Lower lobe of right lung (tissue), 2 donors: ENCODE measurements around the gene DMD. TPM values are rescaled to one million over a fixed set of nuclear protein-coding genes. Genes with fewer than 3 reads are reported as not detected.

Source experiments
- ATAC-seq, 2 donors: fragments of 200-7000 bp; cut with Tn5 transposase; one replicate each; pipeline ENCODE4 v1.9.1; 2020 to 2022; ENCODE audit warnings: mild to moderate bottlenecking in 2 of 2, moderate library complexity in 2 of 2
- DNase-seq: peaks from one replicate; pipeline ENCODE4 v3.0.0-alpha.2; 2020
- H3K27ac ChIP-seq: fragments of 200-600 bp; one replicate; pipeline ENCODE4 v1.8.0; 2022
- H3K27me3 ChIP-seq: fragments of 200-600 bp; one replicate; pipeline ENCODE4 v1.8.0; 2022; ENCODE audit warnings: low read depth
- H3K36me3 ChIP-seq: fragments of 200-600 bp; one replicate; pipeline ENCODE4 v1.8.0; 2022; ENCODE audit warnings: mild to moderate bottlenecking
- H3K4me1 ChIP-seq: fragments of 200-600 bp; one replicate; pipeline ENCODE4 v1.8.0; 2022
- H3K4me3 ChIP-seq: fragments of 200-600 bp; one replicate; pipeline ENCODE4 v1.8.0; 2022; ENCODE audit warnings: mild to moderate bottlenecking
- H3K9me3 ChIP-seq: fragments of 200-600 bp; one replicate; pipeline ENCODE4 v1.8.0; 2022
- CTCF ChIP-seq: fragments of 200-600 bp; IDR thresholded peaks from one replicate; pipeline ENCODE4 v1.8.0; 2022; ENCODE audit warnings: antibody characterized with exemption, mild to moderate bottlenecking
- intact Hi-C: fragments of 100-400 bp; cut with DNase I; formaldehyde crosslinking; loops from one replicate; pipeline ENCODE4 v1.11.0; 2022
- total RNA-seq: library from RNA; stranded (reverse); fragmentation: NEBNext Ultra II Directional; extraction: Animal tissue kit (Norgen Biotek cat#: 25700); gene quantifications from one replicate; pipeline ENCODE4 v1.2.1, GENCODE V29; 2021
- donor health status: DM: no; HTN: yes; CAD: no; lungs with severe emphysema.

DMD gene
- total RNA-seq, 1 donor from 2014 or later: 29.4 TPM

DNA sequence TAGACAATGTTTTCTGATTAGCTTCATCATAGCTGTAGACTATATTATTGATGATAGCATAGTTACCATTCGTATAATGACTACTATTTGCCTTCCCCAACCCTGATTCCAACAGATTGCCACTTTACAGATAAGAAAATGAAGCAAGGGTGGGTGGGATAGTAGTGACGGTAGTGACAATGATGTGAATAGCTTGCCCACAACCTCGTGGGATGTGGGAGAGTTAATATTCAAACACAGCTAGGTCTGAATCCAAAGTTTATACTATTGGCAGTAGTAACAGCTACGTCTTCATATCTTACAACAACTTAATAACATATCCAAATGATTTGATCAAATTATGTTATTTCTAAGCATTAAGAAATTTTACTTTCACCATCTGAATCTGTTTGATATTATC is 1372.7 kb downstream of the DMD start:
- Histone ChIP-seq H3K27me3 (no peaks in the 10 kb centered on the region), H3K27ac (no peak overlapping the region), H3K4me1 (no peaks in the 10 kb centered on the region), H3K4me3 (no peak overlapping the region), H3K36me3 (no peaks in the 10 kb centered on the region), H3K9me3 (no peaks in the 10 kb centered on the region)
- no peak for TF ChIP-seq CTCF
- intact Hi-C loops: no loop called here
- no peak for DNase-seq
- ATAC-seq: no peak

DNA sequence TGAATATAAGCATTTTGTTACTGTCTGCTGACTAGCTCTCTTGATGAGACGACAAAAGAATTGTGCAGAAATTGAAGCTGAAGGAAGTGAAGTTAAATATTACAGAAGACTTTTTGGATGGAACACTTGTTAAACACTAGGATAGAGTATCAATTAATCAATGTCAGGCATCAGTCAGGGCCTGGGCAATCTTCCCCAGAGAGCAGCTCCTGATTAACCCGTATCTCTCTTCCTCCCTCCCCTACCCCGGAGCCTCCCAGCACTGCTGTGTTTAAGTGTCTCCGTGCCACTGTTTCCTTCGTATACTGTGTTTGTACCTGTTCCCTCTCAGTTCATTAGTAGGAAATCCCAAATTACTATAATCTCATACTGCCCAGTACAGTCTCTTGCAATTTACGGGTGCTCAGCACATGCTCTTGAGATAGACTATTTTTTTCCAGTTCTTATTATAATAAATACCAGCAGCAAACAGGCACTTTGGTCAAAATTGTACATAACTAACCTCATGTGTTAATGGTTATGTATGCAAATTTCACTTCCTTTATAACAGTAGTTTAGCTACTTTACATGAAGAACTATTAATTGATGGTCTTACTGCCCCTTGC is 1373.8 kb downstream of the DMD start:
- Histone ChIP-seq H3K36me3 (no peaks in the 10 kb centered on the region), H3K4me1 (no peaks in the 10 kb centered on the region), H3K4me3 (no peak overlapping the region), H3K27me3 (no peaks in the 10 kb centered on the region), H3K27ac (no peak overlapping the region), H3K9me3 (no peaks in the 10 kb centered on the region)
- ATAC-seq (no peak), DNase-seq (no peak)
- intact Hi-C loops: no loop called here
- TF ChIP-seq CTCF: no peak

DNA sequence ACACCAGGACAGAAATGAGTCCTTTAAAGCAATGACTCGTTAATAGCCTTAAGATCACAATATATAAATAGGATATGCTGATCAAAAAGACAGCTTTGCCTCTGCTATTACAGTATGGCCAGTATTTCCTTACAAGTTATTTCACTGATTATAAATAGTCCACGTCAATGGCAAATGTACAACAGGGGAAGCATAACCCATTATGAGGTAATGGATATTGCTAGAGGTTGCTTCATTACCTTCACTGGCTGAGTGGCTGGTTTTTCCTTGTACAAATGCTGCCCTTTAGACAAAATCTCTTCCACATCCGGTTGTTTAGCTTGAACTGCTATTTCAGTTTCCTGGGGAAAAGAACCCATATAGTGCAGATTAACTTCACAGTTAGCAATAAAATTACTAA is 1374.9 kb downstream of the DMD start:
- Histone ChIP-seq H3K9me3 (no peaks in the 10 kb centered on the region), H3K36me3 (no peaks in the 10 kb centered on the region), H3K27me3 (no peaks in the 10 kb centered on the region), H3K4me3 (no peak overlapping the region), H3K27ac (no peak overlapping the region), H3K4me1 (no peaks in the 10 kb centered on the region)
- no peak for DNase-seq
- no peak for ATAC-seq
- TF ChIP-seq CTCF: no peak
- intact Hi-C loops: no loop called here

- Histone ChIP-seq H3K36me3 (no peaks in the 10 kb centered on the region), H3K4me3 (no peak overlapping the region), H3K9me3 (no peaks in the 10 kb centered on the region), H3K4me1 (no peaks in the 10 kb centered on the region), H3K27ac (no peak overlapping the region), H3K27me3 (no peaks in the 10 kb centered on the region)
- ATAC-seq (no peak), DNase-seq (no peak)
- intact Hi-C loops: no loop called here
- no peak for TF ChIP-seq CTCF
Observed at GRCh38 chrX:31832263-31832662, 1379.1 kb downstream of the DMD start.

DNA sequence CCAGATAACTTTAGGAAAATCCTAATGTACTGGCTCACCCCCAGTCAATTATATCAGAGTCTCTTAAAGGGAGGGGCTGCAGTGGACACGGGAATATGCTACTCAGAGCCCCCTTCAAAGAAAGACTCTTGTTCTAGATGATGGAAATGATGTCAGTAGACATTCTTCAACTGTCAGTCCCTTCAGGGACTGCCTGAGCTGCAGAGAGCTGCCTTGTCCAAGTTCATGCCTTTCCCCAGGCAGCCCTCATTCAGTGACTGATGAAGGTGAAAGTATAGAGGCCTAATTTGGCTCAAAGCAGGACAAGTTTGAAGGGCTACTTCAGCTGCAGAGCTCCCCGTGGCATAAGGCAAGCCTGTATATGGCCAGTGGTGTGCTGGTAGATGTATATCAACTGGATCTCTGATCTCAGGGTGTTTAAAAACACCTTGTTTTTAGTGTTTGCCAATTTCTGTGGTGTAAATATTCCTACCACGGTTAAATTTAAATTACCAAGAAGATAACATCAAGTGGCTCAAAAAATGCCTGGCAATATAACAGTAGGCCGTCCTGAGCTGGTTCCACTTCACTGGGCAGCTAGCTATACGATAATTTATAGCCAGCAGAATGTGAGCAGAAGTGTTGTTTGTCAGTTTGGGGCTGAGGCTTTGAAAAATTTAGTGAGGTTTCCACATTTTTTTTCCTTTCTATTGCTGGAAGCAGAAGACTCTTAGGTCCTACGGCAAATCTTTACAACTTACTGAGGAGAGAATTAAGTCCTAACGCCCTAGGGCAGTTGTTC is 1390.7 kb downstream of the DMD start:
- Histone ChIP-seq H3K27me3 (no peaks in the 10 kb centered on the region), H3K36me3 (no peaks in the 10 kb centered on the region), H3K4me3 (no peak overlapping the region), H3K9me3 (no peaks in the 10 kb centered on the region), H3K4me1 (no peaks in the 10 kb centered on the region), H3K27ac (no peak overlapping the region)
- DNase-seq (no peak), ATAC-seq (no peak)
- no peak for TF ChIP-seq CTCF
- intact Hi-C loops: no loop called here
